ENCODE results near the gene ATOSB. TPM values are rescaled to one million over a fixed set of nuclear protein-coding genes. Genes with fewer than 3 reads are reported as not detected.
A peak's percentile ranks its signal among the peaks of the same experiment; 100 is the strongest.

ATOSB gene
- total and polyA plus RNA-seq, 9 of the 15 experiments (the other 6 are each of a cell fraction or from before 2014, with no cell fraction given), result 0.45 to 8.0 (median 4.2) TPM

- TF ChIP-seq FOXK2 (conservative IDR thresholded peaks at IDR 0.05 in 1 of 2, IDR thresholded peaks at IDR 0.05 in 1 of 2; ENCODE audit: low read depth in 2 of 2) (peak in 1 of 2 experiments; percentile 37; a peak in 1 of 4 replicates), DDX20 (tag; IDR thresholded peaks at IDR 0.05; ENCODE audit: low read depth) (no peak), MAX (CRISPR knock-in tag; IDR thresholded peaks at IDR 0.05) (no peak; the same call in 1 of the 2 replicates), BHLHE40 (IDR thresholded peaks at IDR 0.05; ENCODE audit: low read length) (peak; percentile 57; the same call in 1 of the 2 replicates), EZH2 (IDR thresholded peaks at IDR 0.05; ENCODE audit: borderline replicate concordance, low read depth, low read length) (no peak), FOS (IDR thresholded peaks at IDR 0.05; ENCODE audit: extremely low read depth, insufficient read length) (no peak), ZNF274 (IDR thresholded peaks at IDR 0.05; ENCODE audit: borderline replicate concordance, low read depth, low read length) (no peak), NCOR1 (IDR thresholded peaks at IDR 0.05) (peak; percentile 92), JUN (IDR thresholded peaks at IDR 0.05; ENCODE audit: borderline replicate concordance, low read depth, low read length) (peak; percentile 25; the same call in 1 of the 2 replicates), JUN (CRISPR knock-in tag; IDR thresholded peaks at IDR 0.05; ENCODE audit: borderline replicate concordance) (no peak), ZBTB49 (CRISPR knock-in tag; IDR thresholded peaks at IDR 0.05; ENCODE audit: borderline replicate concordance) (no peak), GTF2E2 (tag; IDR thresholded peaks at IDR 0.05) (no peak), TCFL5 (CRISPR knock-in tag; conservative IDR thresholded peaks at IDR 0.05) (no peak), PPARD (CRISPR knock-in tag; IDR thresholded peaks at IDR 0.05) (no peak), RUNX1 (IDR thresholded peaks at IDR 0.05; ENCODE audit: low read depth) (0 out of 2 replicates have a peak, but pooled peaks have one; percentile 22), MEIS2 (IDR thresholded peaks at IDR 0.05; ENCODE audit: partially characterized antibody) (peak; percentile 71), SRSF1 (IDR thresholded peaks at IDR 0.05; ENCODE audit: low read depth, low read length) (no peak), SREBF1 (IDR thresholded peaks at IDR 0.05; ENCODE audit: borderline replicate concordance, low read depth, low read length) (no peak), RBFOX2 (IDR thresholded peaks at IDR 0.05; ENCODE audit: low read depth, low read length) (no peak), ZNF518B (CRISPR knock-in tag; IDR thresholded peaks at IDR 0.05) (no peak), TCF7 (IDR thresholded peaks at IDR 0.05; ENCODE audit: borderline replicate concordance) (no peak), ZNF212 (CRISPR knock-in tag; IDR thresholded peaks at IDR 0.05) (no peak), TCF15 (CRISPR knock-in tag; IDR thresholded peaks at IDR 0.05) (no peak)
Measured at GRCh38 chr9:35108946-35109575, 6.6 kb downstream of the ATOSB start (continued).
